ENCODE data around the gene SLF1. TPM values are rescaled to one million over a fixed set of nuclear protein-coding genes. Genes with fewer than 3 reads are reported as not detected.

The SLF1 gene
- total and polyA plus RNA-seq, 11 donors = 2.4 to 8.1 (median 5.5) TPM

- 80 to 95% (median 85%) methylated on average over 1 of the region's 1 CpG for WGBS, 4 donors
- Histone ChIP-seq H3K4me1 (no peaks in the 10 kb centered on the region), H3K9me3 (no peaks in the 10 kb centered on the region), H3K4me3 (no peak overlapping the region), H3K27ac (no peak overlapping the region), H3K36me3 (peaks cover 0 to 49% (median 32%) of the 10 kb centered on the region in 9 donors), H3K27me3 (no peaks in the 10 kb centered on the region)
- intact Hi-C loops (cut with DNase I) = no loop called here
- DNase-seq = no peak
- no peak for ATAC-seq
- no peak for TF ChIP-seq POLR2A (IDR thresholded peaks at IDR 0.05)
Observed at GRCh38 chr5:94709277-94709676, 90.8 kb downstream of the SLF1 start.

DNA sequence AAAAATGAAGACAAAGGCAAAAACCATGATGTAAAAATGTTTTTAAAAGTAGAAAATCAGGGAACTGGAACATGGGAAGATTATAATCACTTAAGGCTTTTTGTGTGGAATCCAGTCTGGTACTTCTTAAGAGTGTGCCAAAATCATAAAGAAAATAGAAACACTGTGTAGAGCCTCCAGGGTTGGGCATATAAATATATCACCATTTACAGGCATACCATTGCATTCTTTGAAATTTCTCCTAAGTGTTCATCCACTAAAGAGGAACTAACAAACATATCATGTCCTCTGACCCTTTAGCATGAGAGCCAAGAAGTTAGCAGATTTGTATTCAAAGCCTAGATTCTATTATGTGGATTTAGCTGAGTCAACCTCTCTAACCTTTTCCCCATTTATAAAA lies 93.3 kb downstream of the SLF1 start:
- Histone ChIP-seq H3K9me3 (no peaks in the 10 kb centered on the region), H3K36me3 (peaks cover 0 to 55% (median 32%) of the 10 kb centered on the region in 9 donors), H3K4me3 (no peak overlapping the region), H3K27ac (no peak overlapping the region), H3K27me3 (no peaks in the 10 kb centered on the region), H3K4me1 (no peaks in the 10 kb centered on the region)
- TF ChIP-seq, protein P1, sequence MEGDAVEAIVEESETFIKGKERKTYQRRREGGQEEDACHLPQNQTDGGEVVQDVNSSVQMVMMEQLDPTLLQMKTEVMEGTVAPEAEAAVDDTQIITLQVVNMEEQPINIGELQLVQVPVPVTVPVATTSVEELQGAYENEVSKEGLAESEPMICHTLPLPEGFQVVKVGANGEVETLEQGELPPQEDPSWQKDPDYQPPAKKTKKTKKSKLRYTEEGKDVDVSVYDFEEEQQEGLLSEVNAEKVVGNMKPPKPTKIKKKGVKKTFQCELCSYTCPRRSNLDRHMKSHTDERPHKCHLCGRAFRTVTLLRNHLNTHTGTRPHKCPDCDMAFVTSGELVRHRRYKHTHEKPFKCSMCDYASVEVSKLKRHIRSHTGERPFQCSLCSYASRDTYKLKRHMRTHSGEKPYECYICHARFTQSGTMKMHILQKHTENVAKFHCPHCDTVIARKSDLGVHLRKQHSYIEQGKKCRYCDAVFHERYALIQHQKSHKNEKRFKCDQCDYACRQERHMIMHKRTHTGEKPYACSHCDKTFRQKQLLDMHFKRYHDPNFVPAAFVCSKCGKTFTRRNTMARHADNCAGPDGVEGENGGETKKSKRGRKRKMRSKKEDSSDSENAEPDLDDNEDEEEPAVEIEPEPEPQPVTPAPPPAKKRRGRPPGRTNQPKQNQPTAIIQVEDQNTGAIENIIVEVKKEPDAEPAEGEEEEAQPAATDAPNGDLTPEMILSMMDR (IDR thresholded peaks at IDR 0.05) = no peak
- no peak for DNase-seq
- intact Hi-C loops (cut with DNase I) = no loop called here
- no peak for ATAC-seq

GRCh38 chr5:94715768-94716167 lies 97.3 kb downstream of the SLF1 start:
- intact Hi-C loops (cut with DNase I) = no loop called here
- Histone ChIP-seq H3K27me3 (no peaks in the 10 kb centered on the region), H3K4me1 (no peaks in the 10 kb centered on the region), H3K36me3 (peaks cover 0 to 27% (median 5%) of the 10 kb centered on the region in 9 donors), H3K4me3 (no peak overlapping the region), H3K9me3 (peaks cover 0 to 5% (median 0%) of the 10 kb centered on the region in 12 donors), H3K27ac (no peak overlapping the region)
- TF ChIP-seq, protein P1 (IDR thresholded peaks at IDR 0.05) = no peak
- TF ChIP-seq POLR2A (IDR thresholded peaks at IDR 0.05) = no peak
- WGBS, 4 donors = 56 to 77% (median 65%) methylated on average over 3 of the region's 3 CpGs
- DNase-seq (peak in 1 of 5 donors; percentile 51), ATAC-seq (peak in 3 of 4 donors; percentile 63 to 83 (median 82))

DNA sequence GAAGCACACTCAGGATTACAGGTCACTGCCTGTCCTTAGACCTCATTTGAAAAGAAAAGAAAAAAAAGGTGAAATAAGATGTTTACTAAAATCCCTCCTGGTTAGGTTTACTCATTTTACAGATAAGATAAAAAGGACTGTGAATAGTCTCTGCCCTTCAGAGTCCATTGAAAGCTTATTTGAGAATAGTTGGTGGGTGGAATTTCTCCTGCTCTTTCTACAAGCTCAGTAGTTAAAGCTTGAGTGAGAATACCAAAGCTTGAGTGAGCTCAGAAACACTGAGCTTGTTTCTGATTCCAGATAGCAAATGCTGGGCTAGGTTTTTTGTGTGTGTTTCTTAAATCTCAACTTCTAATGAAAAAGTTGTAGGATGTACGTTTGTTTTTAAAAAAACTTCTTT lies 106.7 kb downstream of the SLF1 start:
- Histone ChIP-seq H3K36me3 (no peaks in the 10 kb centered on the region), H3K4me3 (no peak overlapping the region), H3K9me3 (no peaks in the 10 kb centered on the region), H3K4me1 (no peaks in the 10 kb centered on the region), H3K27me3 (no peaks in the 10 kb centered on the region), H3K27ac (no peak overlapping the region)
- intact Hi-C loops (cut with DNase I) = no loop called here
- no peak for DNase-seq
- WGBS, 4 donors = 83 to 94% (median 85%) methylated on average over 1 of the region's 1 CpG
- TF ChIP-seq, protein P1 (IDR thresholded peaks at IDR 0.05) = no peak
- TF ChIP-seq POLR2A (IDR thresholded peaks at IDR 0.05) = no peak
- no peak for ATAC-seq

DNA sequence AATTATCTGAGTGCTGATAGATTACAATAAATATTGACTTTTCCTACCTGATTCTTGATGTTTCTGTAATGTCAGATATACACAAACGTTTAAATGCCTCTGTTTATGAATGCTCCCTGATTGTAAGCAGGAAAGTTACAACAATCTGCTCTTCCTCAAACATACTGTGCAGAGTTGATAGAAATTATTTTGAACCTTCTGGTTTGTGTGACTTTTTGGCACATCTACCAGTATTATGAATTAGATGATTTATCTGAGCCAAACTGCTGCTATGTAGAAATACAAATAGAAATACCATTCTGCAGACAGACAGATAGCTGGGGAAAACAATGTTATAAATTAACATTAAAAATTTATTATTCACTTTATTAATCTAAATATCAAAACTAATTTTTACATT lies 113.0 kb downstream of the SLF1 start:
- 50 to 60% (median 55%) methylated on average over 1 of the region's 1 CpG for WGBS, 4 donors
- no peaks in the 10 kb centered on the region for H3K27me3 ChIP-seq
- intact Hi-C loops (cut with DNase I) = loop anchor here in 4 of 10 donors (10.0 kb wide), 3 partner anchors 117 to 1147 kb away; partner anchors contain the start of genes KIAA0825 (in 1 of the 4), NR2F1 (in 1 of the 4), NR2F1-AS1 (in 1 of the 4) and SLF1 (in 1 of the 4)
- H3K4me3 ChIP-seq = no peak overlapping the region
- no peak for TF ChIP-seq POLR2A (IDR thresholded peaks at IDR 0.05)
- TF ChIP-seq, protein P1 (IDR thresholded peaks at IDR 0.05) = no peak
- H3K27ac ChIP-seq = no peak overlapping the region
- no peaks in the 10 kb centered on the region for H3K36me3 ChIP-seq
- DNase-seq (no peak), ATAC-seq (no peak)
- no peaks in the 10 kb centered on the region for H3K9me3 ChIP-seq
- no peaks in the 10 kb centered on the region for H3K4me1 ChIP-seq
